Activated CD4-positive, alpha-beta T cell treated with anti-CD3 and anti-CD28 coated beads, Interleukin-2, amount 50 U/mL, for 16 hours (primary cell): ENCODE measurements around the gene ICA1.
"Not testable (repeated sequence)": the region's sequence is repeated elsewhere in the genome, so short reads cannot be mapped to it uniquely, and the experiment has no call there.

ENCODE experiments used
- DNase-seq: peaks from one replicate; pipeline ENCODE4 v3.0.0-alpha.2; 2020

The ICA1 gene

GRCh38 chr7:8261711-8262695 lies at the start of gene ICA1:
Gene ICA1 (minus strand): TSS chr7:8262167. CDS start chr7:8235926, 26,241 bp downstream.
- peak; percentile 33 for DNase-seq

GRCh38 chr7:8310876-8311275 lies 48.9 kb upstream of the ICA1 start:
- no peak for DNase-seq

GRCh38 chr7:8305625-8306388 lies 43.8 kb upstream of the ICA1 start:
- DNase-seq = no peak

- no peak for DNase-seq
Measured at GRCh38 chr7:8305104-8305503, 43.1 kb upstream of the ICA1 start.

GRCh38 chr7:8303904-8304528 lies 42.0 kb upstream of the ICA1 start:
- no peak for DNase-seq

GRCh38 chr7:8297023-8297422 lies 35.1 kb upstream of the ICA1 start:
- not testable (repeated sequence) for DNase-seq

- DNase-seq = no peak
Measured at GRCh38 chr7:8296362-8296659, 34.3 kb upstream of the ICA1 start.

- DNase-seq = peak; percentile 69
Measured at GRCh38 chr7:8295638-8296361, 33.8 kb upstream of the ICA1 start.

- DNase-seq = no peak
Measured at GRCh38 chr7:8291397-8292141, 29.6 kb upstream of the ICA1 start.

- no peak for DNase-seq
Measured at GRCh38 chr7:8290645-8291308, 28.8 kb upstream of the ICA1 start.

GRCh38 chr7:8286118-8286517 lies 24.2 kb upstream of the ICA1 start:
- no peak for DNase-seq

GRCh38 chr7:8285155-8285554 lies 23.2 kb upstream of the ICA1 start:
- DNase-seq = no peak

GRCh38 chr7:8284606-8285005 lies 22.6 kb upstream of the ICA1 start:
- no peak for DNase-seq

GRCh38 chr7:8283968-8284367 lies 22.0 kb upstream of the ICA1 start:
- no peak for DNase-seq

- DNase-seq = no peak
Measured at GRCh38 chr7:8282871-8283270, 20.9 kb upstream of the ICA1 start.

- no peak for DNase-seq
Measured at GRCh38 chr7:8282162-8282561, 20.2 kb upstream of the ICA1 start.

GRCh38 chr7:8278183-8278582 lies 16.2 kb upstream of the ICA1 start:
- DNase-seq = no peak

- no peak for DNase-seq
Measured at GRCh38 chr7:8277394-8277982, 15.5 kb upstream of the ICA1 start.

- no peak for DNase-seq
Measured at GRCh38 chr7:8274589-8274988, 12.6 kb upstream of the ICA1 start.

GRCh38 chr7:8271960-8272359 lies 10.0 kb upstream of the ICA1 start:
- no peak for DNase-seq

- no peak for DNase-seq
Measured at GRCh38 chr7:8263048-8263447, 1.1 kb upstream of the ICA1 start.
